Prostate gland (tissue), 2 donors: Measurements from ENCODE around the gene PAXIP1. TPM values are rescaled to one million over a fixed set of nuclear protein-coding genes. Genes with fewer than 3 reads are reported as not detected.

ENCODE experiments used
- DNase-seq: peaks from one replicate; pipeline ENCODE4 v3.0.0-alpha.2; 2019; ENCODE audit warnings: low spot score
- H3K27ac ChIP-seq, 2 donors: fragments of 200-600 bp; sonication (generic); 2 replicates each; pipeline ENCODE4 v1.5.1; 2017 to 2019
- H3K27me3 ChIP-seq: fragments of 200-600 bp; sonication (generic); replicated peaks from 2 replicates; pipeline ENCODE4 v1.5.1; 2019; ENCODE audit not compliant: insufficient read depth
- H3K36me3 ChIP-seq, 2 donors: fragments of 200-600 bp; sonication (generic); 1 replicate in 1 of 2; 2 replicates in 1 of 2; pipeline versions ENCODE4 v1.5.1 to v1.8.1; 2017 to 2019
- H3K4me1 ChIP-seq: fragments of 200-600 bp; sonication (generic); replicated peaks from 2 replicates; pipeline ENCODE4 v1.5.1; 2019
- H3K4me3 ChIP-seq, 2 donors: fragments of 200-600 bp; sonication (generic); 2 replicates each; pipeline ENCODE4 v1.5.1; 2017 to 2019
- H3K9me3 ChIP-seq: fragments of 200-600 bp; sonication (generic); 2 replicates; pipeline ENCODE4 v1.5.1; 2017
- CTCF ChIP-seq, 4 experiments: fragments of 200-600 bp in 2 of 4; fragments of 450-650 bp in 2 of 4; sonication (generic) in 2 of 4; IDR thresholded peaks; 1 replicate in 3 of 4; 2 replicates in 1 of 4; pipeline ENCODE4 v1.5.1; 2016 to 2019; ENCODE audit warnings: antibody characterized with exemption in 4 of 4, mild to moderate bottlenecking in 2 of 4, moderate library complexity in 2 of 4
- POLR2A ChIP-seq: fragments of 450-650 bp; IDR thresholded peaks from one replicate; pipeline ENCODE4 v1.6.1; 2016; ENCODE audit warnings: antibody characterized with exemption, mild to moderate bottlenecking
- POLR2AphosphoS5 ChIP-seq: sonication (generic); formaldehyde crosslinking; IDR thresholded peaks from one replicate; pipeline ENCODE4 v1.6.1; 2017; ENCODE audit warnings: antibody characterized with exemption
- WGBS: methylation state at CpG from one replicate; pipeline ENCODE4 v1.1.5; 2018; 5-methylcytosine and 5-hydroxymethylcytosine counted together
- intact Hi-C: fragments of 100-400 bp; cut with DNase I; formaldehyde crosslinking; loops from one replicate; pipeline ENCODE4 v1.14.2; 2022
- total RNA-seq, 2 donors: library from RNA; depleted of rRNA; stranded (reverse); fragments of >200 nt; gene quantifications; one replicate each; pipeline ENCODE4 v1.1.0, GENCODE V29; 2016

The PAXIP1 gene
- total RNA-seq, 2 donors from 2014 or later, result 15.8 to 24.1 TPM

- WGBS, result 74% methylated on average over 6 of the region's 6 CpGs
- DNase-seq, result no peak
Measured at GRCh38 chr7:155032978-155033377, 30.1 kb upstream of the PAXIP1 start.

DNA sequence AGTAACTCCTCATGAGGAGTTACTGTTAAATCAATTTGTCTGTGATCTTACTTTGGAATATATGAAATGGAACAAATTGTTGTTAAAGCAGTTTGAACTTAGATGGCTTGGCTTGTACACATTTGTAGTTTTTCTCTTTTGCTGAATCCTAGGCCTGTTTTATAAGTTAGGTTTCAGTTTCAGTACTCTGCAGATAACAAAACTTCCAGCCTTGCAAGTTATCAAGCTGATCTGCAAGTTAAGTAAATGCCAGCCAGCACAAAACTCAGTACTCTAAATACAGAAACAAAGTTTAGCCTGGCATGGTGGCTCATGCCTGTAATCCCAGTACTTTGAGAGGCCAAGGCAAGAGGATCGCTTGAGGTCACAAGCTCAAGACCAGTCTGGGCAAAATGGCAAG lies 25.0 kb upstream of the PAXIP1 start:
- Histone ChIP-seq H3K36me3 (no peaks in the 10 kb centered on the region), H3K4me3 (no peak overlapping the region), H3K27me3 (no peaks in the 10 kb centered on the region), H3K4me1 (no peaks in the 10 kb centered on the region), H3K9me3 (no peaks in the 10 kb centered on the region), H3K27ac (no peak overlapping the region)
- WGBS, result 86% methylated on average over 1 of the region's 1 CpG
- intact Hi-C loops, result no loop called here
- DNase-seq, result no peak
- TF ChIP-seq POLR2AphosphoS5, result no peak
- no peak for TF ChIP-seq CTCF (IDR thresholded peaks at IDR 0.05)
- TF ChIP-seq POLR2A, result no peak

More at GRCh38 chr7:155032978-155033377, 30.1 kb upstream of the PAXIP1 start:
- H3K4me3 ChIP-seq, result no peak overlapping the region
- no peak overlapping the region for H3K27ac ChIP-seq
- no peak for TF ChIP-seq CTCF (IDR thresholded peaks at IDR 0.05)
- no peak for TF ChIP-seq POLR2AphosphoS5
- TF ChIP-seq POLR2A, result no peak
- H3K4me1 ChIP-seq, result no peaks in the 10 kb centered on the region
- H3K27me3 ChIP-seq, result no peaks in the 10 kb centered on the region
- no peaks in the 10 kb centered on the region for H3K9me3 ChIP-seq
- intact Hi-C loops, result no loop called here
- no peaks in the 10 kb centered on the region for H3K36me3 ChIP-seq

DNA sequence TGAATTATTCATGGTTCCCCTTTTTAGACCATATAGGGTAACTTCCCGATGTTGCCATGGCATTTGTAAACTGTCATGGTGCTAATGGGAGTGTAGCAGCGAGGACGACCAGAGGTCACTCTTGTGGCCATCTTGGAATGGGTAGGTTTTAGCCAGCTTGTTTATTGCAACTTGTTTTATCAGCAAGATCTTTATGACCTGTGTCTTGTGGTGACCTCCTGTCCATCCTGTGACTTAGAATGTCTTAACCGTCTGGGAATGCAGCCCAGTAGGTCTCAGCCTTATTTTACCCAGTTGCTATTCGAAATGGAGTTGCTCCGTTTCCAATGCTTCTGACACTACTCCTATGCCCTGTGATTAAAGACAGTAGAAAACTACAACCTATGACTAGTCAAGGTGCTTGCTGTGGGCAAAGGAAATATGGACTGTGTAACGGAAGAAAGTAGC lies 18.8 kb upstream of the PAXIP1 start:
- Histone ChIP-seq H3K27ac (no peak overlapping the region), H3K4me3 (no peak overlapping the region), H3K9me3 (no peaks in the 10 kb centered on the region), H3K36me3 (no peaks in the 10 kb centered on the region), H3K27me3 (no peaks in the 10 kb centered on the region), H3K4me1 (no peaks in the 10 kb centered on the region)
- intact Hi-C loops, result no loop called here
- no peak for DNase-seq
- 48% methylated on average over 7 of the region's 7 CpGs for WGBS
- TF ChIP-seq POLR2AphosphoS5 (no peak), POLR2A (no peak), CTCF (IDR thresholded peaks at IDR 0.05) (no peak)

GRCh38 chr7:155020996-155021395 lies 18.1 kb upstream of the PAXIP1 start:
- 65% methylated on average over 5 of the region's 5 CpGs for WGBS
- Histone ChIP-seq H3K4me1 (no peaks in the 10 kb centered on the region), H3K36me3 (no peaks in the 10 kb centered on the region), H3K27ac (no peak overlapping the region), H3K27me3 (no peaks in the 10 kb centered on the region), H3K4me3 (no peak overlapping the region), H3K9me3 (no peaks in the 10 kb centered on the region)
- TF ChIP-seq CTCF (IDR thresholded peaks at IDR 0.05), result no peak
- no peak for TF ChIP-seq POLR2A
- TF ChIP-seq POLR2AphosphoS5, result no peak
- intact Hi-C loops, result no loop called here
- DNase-seq, result no peak

GRCh38 chr7:155017834-155018233 lies 14.9 kb upstream of the PAXIP1 start:
- 71% methylated on average over 4 of the region's 4 CpGs for WGBS

More at GRCh38 chr7:155017834-155018233, 14.9 kb upstream of the PAXIP1 start:
- DNase-seq, result no peak
- Histone ChIP-seq H3K27ac (no peak overlapping the region), H3K27me3 (no peaks in the 10 kb centered on the region), H3K4me1 (no peaks in the 10 kb centered on the region), H3K4me3 (no peak overlapping the region), H3K9me3 (no peaks in the 10 kb centered on the region), H3K36me3 (no peaks in the 10 kb centered on the region)
- TF ChIP-seq POLR2A, result no peak
- TF ChIP-seq POLR2AphosphoS5, result no peak
- intact Hi-C loops, result no loop called here
